HL-60 (cell line): Measurements from ENCODE around the gene PLEKHG3.

Experiments
- DNase-seq, 2 experiments: peaks; one replicate each; pipeline ENCODE4 v3.0.0-alpha.2; 2010 to 2020; ENCODE audit warnings: low read depth in 1 of 2, low spot score in 1 of 2
- H3K27ac ChIP-seq: fragments of 250-450 bp; sonication (Bioruptor Pico); replicated peaks from 2 replicates; pipeline ENCODE4 v1.5.1; 2020; ENCODE audit warnings: mild to moderate bottlenecking, moderate library complexity
- H3K27me3 ChIP-seq: fragments of 250-450 bp; sonication (Bioruptor Pico); 2 replicates; pipeline ENCODE4 v1.5.1; 2021; ENCODE audit warnings: mild to moderate bottlenecking, moderate library complexity; ENCODE audit not compliant: insufficient read depth, poor library complexity, severe bottlenecking
- H3K4me3 ChIP-seq: replicated peaks from 2 replicates; pipeline ENCODE4 v1.5.1; 2011; ENCODE audit warnings: mild to moderate bottlenecking, control low read depth, low read length; ENCODE audit not compliant: insufficient read depth
- GABPA ChIP-seq: IDR thresholded peaks from 2 replicates; pipeline ENCODE4 v1.6.1; 2012; ENCODE audit warnings: low read depth
- POLR2AphosphoS5 ChIP-seq: IDR thresholded peaks from 2 replicates; pipeline ENCODE4 v1.6.1; 2012; ENCODE audit warnings: low read depth
- SPI1 ChIP-seq: IDR thresholded peaks from 2 replicates; pipeline ENCODE4 v1.6.1; 2012; ENCODE audit warnings: low read depth, mild to moderate bottlenecking, borderline replicate concordance
- TF ChIP-seq, protein P1 (sequence below): IDR thresholded peaks from one replicate; pipeline ENCODE4 v1.5.1; 2011; ENCODE audit warnings: low read length, control low read depth, inconsistent platforms; ENCODE audit not compliant: insufficient read depth
- TF ChIP-seq, protein P2 (sequence below): IDR thresholded peaks from 2 replicates; pipeline ENCODE4 v1.6.1; 2012; ENCODE audit warnings: low read depth; ENCODE audit not compliant: insufficient replicate concordance

PLEKHG3 gene

DNA sequence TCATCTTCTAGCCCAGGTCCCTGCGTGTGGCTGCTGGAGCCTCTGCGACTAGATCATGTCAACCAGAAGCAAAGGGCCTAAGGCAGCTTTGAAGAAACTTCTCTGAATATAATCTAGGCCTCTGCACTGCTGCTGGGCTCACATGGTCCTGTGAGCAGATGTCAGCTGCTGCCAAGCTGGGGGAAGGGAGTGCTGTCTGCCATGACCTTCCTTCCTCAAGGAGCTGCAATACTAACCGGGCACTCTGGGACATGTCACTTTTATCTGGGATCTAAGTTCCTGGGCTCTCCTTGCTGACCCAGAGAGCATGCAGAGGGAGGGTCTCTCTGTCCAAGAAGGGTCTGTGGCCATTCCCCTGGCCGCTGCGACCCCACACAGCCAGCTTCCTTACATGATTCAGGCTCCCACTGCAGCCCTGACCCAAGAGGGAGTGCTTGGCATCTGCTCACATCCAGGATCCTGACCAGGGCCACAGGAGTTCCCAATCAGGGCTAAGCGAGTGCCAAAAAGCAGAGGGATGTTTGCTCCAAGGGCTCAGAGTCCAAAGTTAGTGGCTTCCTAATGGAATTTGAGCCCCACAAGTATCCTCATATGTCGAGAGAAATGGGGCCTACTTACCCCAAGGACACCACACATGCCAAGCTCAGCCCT lies 74.0 kb downstream of the PLEKHG3 start:
- H3K4me3 ChIP-seq = no peak overlapping the region
- H3K27ac ChIP-seq = no peak overlapping the region
- DNase-seq = no peak
- TF ChIP-seq POLR2AphosphoS5 = no peak
- TF ChIP-seq, protein P1, sequence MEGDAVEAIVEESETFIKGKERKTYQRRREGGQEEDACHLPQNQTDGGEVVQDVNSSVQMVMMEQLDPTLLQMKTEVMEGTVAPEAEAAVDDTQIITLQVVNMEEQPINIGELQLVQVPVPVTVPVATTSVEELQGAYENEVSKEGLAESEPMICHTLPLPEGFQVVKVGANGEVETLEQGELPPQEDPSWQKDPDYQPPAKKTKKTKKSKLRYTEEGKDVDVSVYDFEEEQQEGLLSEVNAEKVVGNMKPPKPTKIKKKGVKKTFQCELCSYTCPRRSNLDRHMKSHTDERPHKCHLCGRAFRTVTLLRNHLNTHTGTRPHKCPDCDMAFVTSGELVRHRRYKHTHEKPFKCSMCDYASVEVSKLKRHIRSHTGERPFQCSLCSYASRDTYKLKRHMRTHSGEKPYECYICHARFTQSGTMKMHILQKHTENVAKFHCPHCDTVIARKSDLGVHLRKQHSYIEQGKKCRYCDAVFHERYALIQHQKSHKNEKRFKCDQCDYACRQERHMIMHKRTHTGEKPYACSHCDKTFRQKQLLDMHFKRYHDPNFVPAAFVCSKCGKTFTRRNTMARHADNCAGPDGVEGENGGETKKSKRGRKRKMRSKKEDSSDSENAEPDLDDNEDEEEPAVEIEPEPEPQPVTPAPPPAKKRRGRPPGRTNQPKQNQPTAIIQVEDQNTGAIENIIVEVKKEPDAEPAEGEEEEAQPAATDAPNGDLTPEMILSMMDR = no peak
- no peak for TF ChIP-seq GABPA
- TF ChIP-seq, protein P2, sequence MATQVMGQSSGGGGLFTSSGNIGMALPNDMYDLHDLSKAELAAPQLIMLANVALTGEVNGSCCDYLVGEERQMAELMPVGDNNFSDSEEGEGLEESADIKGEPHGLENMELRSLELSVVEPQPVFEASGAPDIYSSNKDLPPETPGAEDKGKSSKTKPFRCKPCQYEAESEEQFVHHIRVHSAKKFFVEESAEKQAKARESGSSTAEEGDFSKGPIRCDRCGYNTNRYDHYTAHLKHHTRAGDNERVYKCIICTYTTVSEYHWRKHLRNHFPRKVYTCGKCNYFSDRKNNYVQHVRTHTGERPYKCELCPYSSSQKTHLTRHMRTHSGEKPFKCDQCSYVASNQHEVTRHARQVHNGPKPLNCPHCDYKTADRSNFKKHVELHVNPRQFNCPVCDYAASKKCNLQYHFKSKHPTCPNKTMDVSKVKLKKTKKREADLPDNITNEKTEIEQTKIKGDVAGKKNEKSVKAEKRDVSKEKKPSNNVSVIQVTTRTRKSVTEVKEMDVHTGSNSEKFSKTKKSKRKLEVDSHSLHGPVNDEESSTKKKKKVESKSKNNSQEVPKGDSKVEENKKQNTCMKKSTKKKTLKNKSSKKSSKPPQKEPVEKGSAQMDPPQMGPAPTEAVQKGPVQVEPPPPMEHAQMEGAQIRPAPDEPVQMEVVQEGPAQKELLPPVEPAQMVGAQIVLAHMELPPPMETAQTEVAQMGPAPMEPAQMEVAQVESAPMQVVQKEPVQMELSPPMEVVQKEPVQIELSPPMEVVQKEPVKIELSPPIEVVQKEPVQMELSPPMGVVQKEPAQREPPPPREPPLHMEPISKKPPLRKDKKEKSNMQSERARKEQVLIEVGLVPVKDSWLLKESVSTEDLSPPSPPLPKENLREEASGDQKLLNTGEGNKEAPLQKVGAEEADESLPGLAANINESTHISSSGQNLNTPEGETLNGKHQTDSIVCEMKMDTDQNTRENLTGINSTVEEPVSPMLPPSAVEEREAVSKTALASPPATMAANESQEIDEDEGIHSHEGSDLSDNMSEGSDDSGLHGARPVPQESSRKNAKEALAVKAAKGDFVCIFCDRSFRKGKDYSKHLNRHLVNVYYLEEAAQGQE = no peak
- TF ChIP-seq SPI1 = no peak
- H3K27me3 ChIP-seq = no peaks in the 10 kb centered on the region

DNA sequence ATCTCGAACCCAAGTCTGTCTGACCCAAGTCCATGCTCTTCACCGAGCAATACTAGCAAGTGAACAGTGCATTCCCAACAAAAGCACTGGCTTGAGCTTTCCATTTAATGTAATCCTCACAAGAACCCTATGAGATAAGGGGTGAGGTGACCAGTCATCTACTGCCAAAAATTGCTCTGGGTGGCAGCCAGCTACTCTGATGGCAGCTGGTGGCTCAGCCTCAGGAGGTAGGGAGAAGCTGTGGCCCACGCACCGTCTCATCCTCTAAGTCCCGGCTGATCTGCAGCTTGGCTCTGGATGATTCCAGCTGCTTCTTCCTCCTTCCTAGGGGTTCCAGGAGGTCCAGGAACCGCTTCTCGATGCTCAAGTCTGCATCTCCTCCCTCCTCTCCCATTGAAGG lies 75.2 kb downstream of the PLEKHG3 start:
- DNase-seq = no peak
- Histone ChIP-seq H3K27me3 (no peaks in the 10 kb centered on the region), H3K27ac (no peak overlapping the region), H3K4me3 (no peak overlapping the region)
- TF ChIP-seq GABPA = no peak

DNA sequence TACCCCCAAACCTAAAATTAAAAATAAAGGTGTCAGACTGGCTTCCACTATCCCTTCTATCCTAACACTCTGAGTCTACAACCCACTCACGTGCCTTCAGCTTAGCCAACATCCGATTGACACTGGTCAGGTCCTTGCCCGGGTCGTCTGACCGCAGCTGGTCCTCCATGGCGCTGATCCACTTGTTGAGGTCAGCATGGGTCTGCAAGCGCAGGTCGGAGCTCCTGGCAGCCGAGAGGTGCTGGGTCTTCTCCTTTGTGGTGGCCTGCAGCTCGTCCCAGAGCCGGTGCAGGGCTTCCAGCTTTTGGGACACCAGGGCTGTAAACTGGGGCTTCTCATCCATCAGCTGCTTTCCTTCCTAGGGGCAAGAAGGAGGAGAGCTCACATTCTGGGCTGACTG lies 78.0 kb downstream of the PLEKHG3 start:
- no peak for DNase-seq
- Histone ChIP-seq H3K27me3 (no peaks in the 10 kb centered on the region), H3K27ac (no peak overlapping the region), H3K4me3 (no peak overlapping the region)
- no peak for TF ChIP-seq GABPA
- TF ChIP-seq POLR2AphosphoS5 = no peak
- no peak for TF ChIP-seq SPI1
- TF ChIP-seq, protein P1 = no peak
- TF ChIP-seq, protein P2 = no peak

DNA sequence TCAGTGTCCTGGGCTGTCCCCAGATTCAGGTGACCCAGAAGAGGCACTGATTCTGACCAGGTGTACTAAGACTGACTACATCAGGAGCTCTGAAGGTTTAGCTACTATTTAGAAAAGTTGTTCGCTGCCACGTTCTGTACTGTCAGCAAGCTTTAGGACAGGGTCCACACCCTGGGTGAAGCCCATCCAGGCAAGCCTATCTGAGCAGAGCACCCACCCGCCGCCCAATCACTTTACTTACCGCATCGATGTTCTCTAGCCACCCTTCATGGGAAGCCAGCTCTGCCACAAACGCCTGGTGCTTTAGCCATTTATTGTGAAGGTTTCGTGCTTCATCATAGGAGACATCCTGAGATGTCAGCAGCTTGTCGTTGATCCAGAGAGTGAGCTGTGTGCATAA lies 79.8 kb downstream of the PLEKHG3 start:
- TF ChIP-seq, protein P2 = no peak
- TF ChIP-seq, protein P1 = no peak
- TF ChIP-seq GABPA (no peak), POLR2AphosphoS5 (no peak), SPI1 (no peak)
- no peak for DNase-seq
- H3K4me3 ChIP-seq = no peak overlapping the region
- H3K27me3 ChIP-seq = no peaks in the 10 kb centered on the region
- no peak overlapping the region for H3K27ac ChIP-seq
